H9 (cell line): ENCODE measurements around the gene OBP2B. TPM values are rescaled to one million over a fixed set of nuclear protein-coding genes. Genes with fewer than 3 reads are reported as not detected.
A peak's percentile ranks its signal among the peaks of the same experiment; 100 is the strongest.

Experiments used
- DNase-seq: peaks from one replicate; pipeline ENCODE4 v3.0.0-alpha.2; 2017
- H2AFZ ChIP-seq: one replicate; pipeline ENCODE4 v1.6.1; 2013; ENCODE audit warnings: mild to moderate bottlenecking, low read length, control low read depth, moderate library complexity
- H2AK5ac ChIP-seq: 2 replicates; pipeline ENCODE4 v1.6.1; 2013; ENCODE audit warnings: low read length, control low read depth, mixed read lengths; ENCODE audit not compliant: insufficient read length
- H2BK120ac ChIP-seq: one replicate; pipeline ENCODE4 v1.6.1; 2013; ENCODE audit warnings: low read depth, mild to moderate bottlenecking, low read length, control low read depth, inconsistent platforms; ENCODE audit not compliant: poor library complexity, severe bottlenecking
- H2BK12ac ChIP-seq: 2 replicates; pipeline ENCODE4 v1.6.1; 2013; ENCODE audit warnings: low read length, control low read depth, mixed read lengths, low read depth; ENCODE audit not compliant: insufficient read length
- H2BK15ac ChIP-seq: 2 replicates; pipeline ENCODE4 v1.6.1; 2013; ENCODE audit warnings: low read depth, low read length, control low read depth
- H2BK20ac ChIP-seq: one replicate; pipeline ENCODE4 v1.6.1; 2013; ENCODE audit warnings: low read depth, mild to moderate bottlenecking, low read length, control low read depth, inconsistent platforms; ENCODE audit not compliant: poor library complexity, severe bottlenecking
- H2BK5ac ChIP-seq: 2 replicates; pipeline ENCODE4 v1.6.1; 2013; ENCODE audit warnings: low read length, control low read depth, mixed read lengths; ENCODE audit not compliant: insufficient read length
- H3K14ac ChIP-seq: 2 replicates; pipeline ENCODE4 v1.6.1; 2013; ENCODE audit warnings: low read length, control low read depth; ENCODE audit not compliant: insufficient read depth
- H3K18ac ChIP-seq: 2 replicates; pipeline ENCODE4 v1.6.1; 2013; ENCODE audit warnings: low read depth, mild to moderate bottlenecking, mixed read lengths, low read length, control low read depth; ENCODE audit not compliant: insufficient read length
- H3K23ac ChIP-seq: 2 replicates; pipeline ENCODE4 v1.6.1; 2013; ENCODE audit warnings: low read length, control low read depth, mixed read lengths, low read depth; ENCODE audit not compliant: insufficient read length
- H3K23me2 ChIP-seq: 2 replicates; pipeline ENCODE4 v1.6.1; 2013; ENCODE audit warnings: low read depth, mild to moderate bottlenecking, mixed read lengths, low read length, control low read depth; ENCODE audit not compliant: insufficient read length, poor library complexity, severe bottlenecking
- H3K27ac ChIP-seq: 2 replicates; pipeline ENCODE4 v1.5.1; 2013; ENCODE audit warnings: low read length, control low read depth, mixed read lengths, low read depth; ENCODE audit not compliant: insufficient read length
- H3K27me3 ChIP-seq: 2 replicates; pipeline ENCODE4 v1.6.1; 2013; ENCODE audit warnings: low read length, control low read depth, inconsistent platforms; ENCODE audit not compliant: insufficient read depth
- H3K4ac ChIP-seq: 2 replicates; pipeline ENCODE4 v1.6.1; 2013; ENCODE audit warnings: low read depth, mild to moderate bottlenecking, control low read depth, inconsistent platforms, low read length, moderate library complexity
- H3K4me1 ChIP-seq: 2 replicates; pipeline ENCODE4 v1.6.1; 2013; ENCODE audit warnings: low read length, control low read depth, inconsistent platforms; ENCODE audit not compliant: insufficient read depth
- H3K4me2 ChIP-seq: 2 replicates; pipeline ENCODE4 v1.6.1; 2013; ENCODE audit warnings: low read length, control low read depth, mixed read lengths; ENCODE audit not compliant: insufficient read length, insufficient read depth
- H3K56ac ChIP-seq: 2 replicates; pipeline ENCODE4 v1.6.1; 2013; ENCODE audit warnings: low read depth, mild to moderate bottlenecking, mixed read lengths, low read length, control low read depth; ENCODE audit not compliant: insufficient read length
- H3K79me1 ChIP-seq: 2 replicates; pipeline ENCODE4 v1.6.1; 2013; ENCODE audit warnings: low read depth, mild to moderate bottlenecking, moderate library complexity, low read length, control low read depth, inconsistent platforms; ENCODE audit not compliant: insufficient read depth, poor library complexity, severe bottlenecking
- H3K79me2 ChIP-seq: 2 replicates; pipeline ENCODE4 v1.6.1; 2013; ENCODE audit warnings: low read length, control low read depth, inconsistent platforms; ENCODE audit not compliant: insufficient read depth
- H3K9ac ChIP-seq: 2 replicates; pipeline ENCODE4 v1.6.1; 2013; ENCODE audit warnings: low read length, control low read depth, mixed read lengths; ENCODE audit not compliant: insufficient read length; ENCODE audit errors: extremely low read depth
- H3K9me3 ChIP-seq: one replicate; pipeline ENCODE4 v1.6.1; 2013; ENCODE audit warnings: low read depth, low read length, inconsistent platforms; ENCODE audit not compliant: control insufficient read depth
- H3T11ph ChIP-seq: one replicate; pipeline ENCODE4 v1.6.1; 2013; ENCODE audit warnings: mild to moderate bottlenecking, low read length, control low read depth, inconsistent platforms
- H4K20me1 ChIP-seq: one replicate; pipeline ENCODE4 v1.6.1; 2013; ENCODE audit not compliant: control insufficient read depth, insufficient read length, insufficient read depth
- H4K5ac ChIP-seq: 2 replicates; pipeline ENCODE4 v1.6.1; 2013; ENCODE audit warnings: low read depth, mild to moderate bottlenecking, mixed read lengths, low read length, control low read depth; ENCODE audit not compliant: insufficient read length
- H4K8ac ChIP-seq: replicated peaks from 2 replicates; pipeline ENCODE4 v1.6.1; 2013; ENCODE audit warnings: low read length, control low read depth, mixed read lengths, low read depth; ENCODE audit not compliant: insufficient read length
- H4K91ac ChIP-seq: 2 replicates; pipeline ENCODE4 v1.6.1; 2013; ENCODE audit warnings: low read depth, mild to moderate bottlenecking, moderate library complexity, mixed read lengths, low read length, control low read depth; ENCODE audit not compliant: insufficient read length
- H3K27ac Mint-ChIP-seq, 3 experiments: 2 replicates in 2 of 3; 3 replicates in 1 of 3; pipeline ENCODE4 v1.8.0; 2020 to 2021; ENCODE audit warnings: mixed read lengths in 3 of 3, mild to moderate bottlenecking in 1 of 3, moderate library complexity in 1 of 3
- H3K27me3 Mint-ChIP-seq: 2 replicates; pipeline ENCODE4 v1.8.0; 2021; ENCODE audit warnings: low read depth, mild to moderate bottlenecking, moderate library complexity, mixed read lengths
- H3K36me3 Mint-ChIP-seq, 3 experiments: 2 replicates in 2 of 3; 3 replicates in 1 of 3; pipeline ENCODE4 v1.8.0; 2020 to 2021; ENCODE audit warnings: low read depth in 3 of 3, mixed read lengths in 3 of 3; ENCODE audit not compliant: insufficient read depth in 1 of 3
- H3K4me1 Mint-ChIP-seq, 2 experiments: 2 replicates each; pipeline ENCODE4 v1.8.0; 2020; ENCODE audit warnings: mixed read lengths in 2 of 2
- H3K4me3 Mint-ChIP-seq, 2 experiments: 2 replicates in 1 of 2; 3 replicates in 1 of 2; pipeline ENCODE4 v1.8.0; 2020 to 2021; ENCODE audit warnings: mild to moderate bottlenecking in 2 of 2, mixed read lengths in 2 of 2, moderate library complexity in 1 of 2
- H3K9me3 Mint-ChIP-seq, 2 experiments: 2 replicates in 1 of 2; 3 replicates in 1 of 2; pipeline ENCODE4 v1.8.0; 2020; ENCODE audit warnings: mild to moderate bottlenecking in 2 of 2, mixed read lengths in 2 of 2, moderate library complexity in 1 of 2
- WGBS: extraction: QIAGEN DNeasy Blood & Tissue Kit; methylation state at CpG from one replicate; pipeline ENCODE4 v1.1.7; 2013; ENCODE audit warnings: missing lambda C conversion rate, low lambda C conversion rate, mixed read lengths; ENCODE audit not compliant: insufficient read length; ENCODE audit errors: extremely low coverage; 5-methylcytosine and 5-hydroxymethylcytosine counted together
- total RNA-seq: library from RNA; stranded (reverse); gene quantifications from 2 replicates; pipeline ENCODE4 v1.2.1, GENCODE V29; 2021
- TF ChIP-seq, protein P1 (sequence below): fragments of 200-600 bp; sonication (generic); conservative IDR thresholded peaks from 3 replicates; pipeline ENCODE4 v1.8.0; 2021; ENCODE audit warnings: antibody characterized with exemption, mild to moderate bottlenecking

The OBP2B gene
- total RNA-seq, 1 experiment from 2014 or later: not detected

DNA sequence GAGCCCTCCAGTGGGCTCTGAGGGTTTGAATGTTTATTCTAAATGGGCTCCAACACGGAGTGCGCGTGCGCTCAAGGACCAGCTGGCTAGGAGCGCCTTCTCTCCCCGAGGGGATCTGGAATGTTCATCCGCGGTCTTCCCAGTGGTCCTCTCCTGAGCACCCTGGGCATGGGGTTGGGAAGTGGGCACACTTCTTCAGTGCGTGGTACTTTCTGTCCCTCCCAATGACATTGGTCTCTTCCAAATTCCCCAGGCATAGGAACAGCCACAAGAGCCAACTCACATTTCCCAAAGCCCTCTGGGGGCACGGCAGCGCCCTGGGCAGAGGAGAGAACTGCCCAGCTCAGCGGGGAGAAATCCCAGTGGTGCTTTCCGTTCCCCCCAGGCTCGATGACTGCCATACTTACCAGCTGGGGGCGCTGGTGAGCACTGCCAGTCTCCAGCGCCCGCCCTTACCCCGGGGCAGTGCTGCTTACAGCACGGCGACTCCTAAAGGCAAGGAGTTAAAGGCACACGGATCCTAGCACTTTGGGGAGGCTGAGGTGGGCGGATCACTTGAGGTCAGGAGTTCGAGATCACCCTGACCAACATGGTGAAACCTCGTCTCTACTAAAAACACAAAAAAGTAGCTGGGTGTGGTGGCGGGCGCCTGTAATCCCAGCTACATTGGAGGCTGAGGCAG, 29.9 kb upstream of the OBP2B start:
- H2BK12ac ChIP-seq: no peak overlapping the region
- no peak overlapping the region for H4K91ac ChIP-seq
- H2BK20ac ChIP-seq: no peak overlapping the region
- peak overlapping the region; percentile 88 for H3K4me2 ChIP-seq
- no peak overlapping the region for H3K4ac ChIP-seq
- H4K20me1 ChIP-seq: no peaks in the 10 kb centered on the region
- DNase-seq: peak; percentile 94
- H3K4me1 Mint-ChIP-seq: peaks cover 5% of the 10 kb centered on the region in 2 experiments
- no peak overlapping the region for H3K18ac ChIP-seq
- H3K9ac ChIP-seq: no peak overlapping the region
- H4K8ac ChIP-seq: no peak overlapping the region
- H3K23me2 ChIP-seq: peaks cover 9% of the 10 kb centered on the region
- H3K9me3 Mint-ChIP-seq: no peaks in the 10 kb centered on the region; a peak in 1 of 5 replicates
- no peaks in the 10 kb centered on the region for H3K79me1 ChIP-seq
- peak overlapping the region; percentile 59 to 91 (median 90); a peak in 5 of 7 replicates for H3K27ac Mint-ChIP-seq
- H3K27me3 ChIP-seq: no peaks in the 10 kb centered on the region; the same call in 1 of the 2 replicates
- H3K14ac ChIP-seq: 0 out of 2 replicates have a peak overlapping the region, but pooled peaks have one; percentile 19
- no peak overlapping the region for H2BK5ac ChIP-seq
- H3K79me2 ChIP-seq: no peaks in the 10 kb centered on the region
- H3K27me3 Mint-ChIP-seq: peaks cover 53% of the 10 kb centered on the region
- no peaks in the 10 kb centered on the region; a peak in 1 of 7 replicates for H3K36me3 Mint-ChIP-seq
- H3K23ac ChIP-seq: no peak overlapping the region
- H3K27ac ChIP-seq: no peak overlapping the region
- no peak overlapping the region for H2BK120ac ChIP-seq
- no CpG with 5 or more reads among the region's 26 CpGs for WGBS
- peak overlapping the region; percentile 79 for H2AFZ ChIP-seq
- no peak overlapping the region for H2BK15ac ChIP-seq
- no peaks in the 10 kb centered on the region for H3K9me3 ChIP-seq
- TF ChIP-seq, protein P1, sequence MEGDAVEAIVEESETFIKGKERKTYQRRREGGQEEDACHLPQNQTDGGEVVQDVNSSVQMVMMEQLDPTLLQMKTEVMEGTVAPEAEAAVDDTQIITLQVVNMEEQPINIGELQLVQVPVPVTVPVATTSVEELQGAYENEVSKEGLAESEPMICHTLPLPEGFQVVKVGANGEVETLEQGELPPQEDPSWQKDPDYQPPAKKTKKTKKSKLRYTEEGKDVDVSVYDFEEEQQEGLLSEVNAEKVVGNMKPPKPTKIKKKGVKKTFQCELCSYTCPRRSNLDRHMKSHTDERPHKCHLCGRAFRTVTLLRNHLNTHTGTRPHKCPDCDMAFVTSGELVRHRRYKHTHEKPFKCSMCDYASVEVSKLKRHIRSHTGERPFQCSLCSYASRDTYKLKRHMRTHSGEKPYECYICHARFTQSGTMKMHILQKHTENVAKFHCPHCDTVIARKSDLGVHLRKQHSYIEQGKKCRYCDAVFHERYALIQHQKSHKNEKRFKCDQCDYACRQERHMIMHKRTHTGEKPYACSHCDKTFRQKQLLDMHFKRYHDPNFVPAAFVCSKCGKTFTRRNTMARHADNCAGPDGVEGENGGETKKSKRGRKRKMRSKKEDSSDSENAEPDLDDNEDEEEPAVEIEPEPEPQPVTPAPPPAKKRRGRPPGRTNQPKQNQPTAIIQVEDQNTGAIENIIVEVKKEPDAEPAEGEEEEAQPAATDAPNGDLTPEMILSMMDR: peak; percentile 99
- H3K56ac ChIP-seq: no peak overlapping the region
- no peak overlapping the region for H2AK5ac ChIP-seq
- H3K4me1 ChIP-seq: no peaks in the 10 kb centered on the region
- no peak overlapping the region for H3T11ph ChIP-seq
- H3K4me3 Mint-ChIP-seq: peak overlapping the region; percentile 59 to 79
- H4K5ac ChIP-seq: no peak overlapping the region
